IMR-90 (cell line): ENCODE measurements around the gene PM20D1. TPM values are rescaled to one million over a fixed set of nuclear protein-coding genes. Genes with fewer than 3 reads are reported as not detected.
A peak's percentile ranks its signal among the peaks of the same experiment; 100 is the strongest.

Source experiments
- ATAC-seq: fragments of 200-7000 bp; cut with Tn5 transposase; 2 replicates; pipeline ENCODE4 v1.9.1; 2020; ENCODE audit warnings: low read depth, mild to moderate bottlenecking, moderate library complexity
- BruUV-seq: library from RNA; stranded (reverse); fragments of 400-500 nt; replicated peaks from 2 replicates; lab custom pipeline; 2021; lab: Mats Ljungman, UMichigan
- CTCF ChIA-PET: fragments of 300-600 bp; formaldehyde crosslinking; extraction: SDS; loops from one replicate; lab custom pipeline; 2021; ENCODE audit warnings: antibody characterized with exemption; lab: Yijun Ruan, JAX
- POLR2A ChIA-PET: fragments of 300-600 bp; sonication (Branson Sonifier 250); formaldehyde crosslinking; loops from one replicate; lab custom pipeline; 2022; ENCODE audit warnings: antibody characterized with exemption; ENCODE audit not compliant: unreplicated experiment; lab: Charles Lee
- DNase-seq: peaks from one replicate; pipeline ENCODE4 v3.0.0; 2013
- H2AFZ ChIP-seq: replicated peaks from 2 replicates; pipeline ENCODE3; 2013; ENCODE audit warnings: low read length, mild to moderate bottlenecking; ENCODE audit not compliant: poor library complexity
- H2AK5ac ChIP-seq: 2 replicates; pipeline ENCODE4 v1.6.1; 2013; ENCODE audit warnings: low read depth, low read length, inconsistent platforms
- H2AK9ac ChIP-seq: replicated peaks from 2 replicates; pipeline ENCODE3; 2013; ENCODE audit warnings: mild to moderate bottlenecking, low read depth, low read length, moderate library complexity; ENCODE audit not compliant: poor library complexity
- H2BK120ac ChIP-seq: 2 replicates; pipeline ENCODE4 v1.6.1; 2013; ENCODE audit warnings: low read depth, low read length, inconsistent platforms
- H2BK15ac ChIP-seq: 3 replicates; pipeline ENCODE4 v1.6.1; 2013; ENCODE audit warnings: low read depth, low read length, inconsistent platforms
- H2BK20ac ChIP-seq: 2 replicates; pipeline ENCODE4 v1.6.1; 2013; ENCODE audit warnings: low read depth, mild to moderate bottlenecking, inconsistent platforms, low read length, moderate library complexity
- H2BK5ac ChIP-seq: 2 replicates; pipeline ENCODE4 v1.6.1; 2013; ENCODE audit warnings: mild to moderate bottlenecking, low read depth, low read length, inconsistent platforms; ENCODE audit not compliant: poor library complexity, severe bottlenecking
- H3K14ac ChIP-seq: replicated peaks from 2 replicates; pipeline ENCODE4 v1.6.1; 2013; ENCODE audit warnings: low read depth, low read length, inconsistent platforms
- H3K18ac ChIP-seq: 2 replicates; pipeline ENCODE4 v1.6.1; 2013; ENCODE audit warnings: low read depth, low read length, control low read depth
- H3K23ac ChIP-seq: 2 replicates; pipeline ENCODE4 v1.6.1; 2013; ENCODE audit warnings: low read depth, low read length, inconsistent platforms
- H3K27ac ChIP-seq: 2 replicates; pipeline ENCODE4 v1.5.1; 2013; ENCODE audit warnings: mild to moderate bottlenecking, control low read depth, low read length; ENCODE audit not compliant: insufficient read depth
- H3K27me3 ChIP-seq: 2 replicates; pipeline ENCODE4 v1.6.1; 2013; ENCODE audit warnings: low read length; ENCODE audit not compliant: control insufficient read depth, insufficient read depth
- H3K36me3 ChIP-seq: 2 replicates; pipeline ENCODE4 v1.6.1; 2013; ENCODE audit warnings: low read length, mixed read lengths; ENCODE audit not compliant: control insufficient read depth, insufficient read depth
- H3K4ac ChIP-seq: 2 replicates; pipeline ENCODE4 v1.6.1; 2013; ENCODE audit warnings: low read depth, low read length, inconsistent platforms
- H3K4me1 ChIP-seq: 2 replicates; pipeline ENCODE4 v1.6.1; 2013; ENCODE audit warnings: low read length, mixed read lengths; ENCODE audit not compliant: control insufficient read depth, insufficient read depth
- H3K4me2 ChIP-seq: 2 replicates; pipeline ENCODE4 v1.6.1; 2013; ENCODE audit warnings: low read depth, mild to moderate bottlenecking, control low read depth, low read length, moderate library complexity
- H3K4me3 ChIP-seq: 2 replicates; pipeline ENCODE4 v1.5.1; 2013; ENCODE audit warnings: low read depth, mild to moderate bottlenecking, control low read depth, low read length, moderate library complexity; ENCODE audit not compliant: insufficient read depth
- H3K56ac ChIP-seq: 2 replicates; pipeline ENCODE4 v1.6.1; 2013; ENCODE audit warnings: low read length, inconsistent platforms; ENCODE audit not compliant: insufficient read depth; ENCODE audit errors: extremely low read depth
- H3K79me1 ChIP-seq, 2 experiments: 2 replicates each; pipeline ENCODE4 v1.6.1; 2013; ENCODE audit warnings: low read length in 2 of 2, inconsistent platforms in 1 of 2, low read depth in 1 of 2
- H3K9ac ChIP-seq: 2 replicates; pipeline ENCODE4 v1.6.1; 2013; ENCODE audit warnings: low read depth, low read length, control low read depth
- H3K9me1 ChIP-seq: 2 replicates; pipeline ENCODE4 v1.6.1; 2013; ENCODE audit warnings: low read length, inconsistent platforms; ENCODE audit not compliant: insufficient read depth
- H3K9me3 ChIP-seq: 2 replicates; pipeline ENCODE4 v1.6.1; 2013; ENCODE audit warnings: low read length; ENCODE audit not compliant: control insufficient read depth, insufficient read depth
- H4K20me1 ChIP-seq: 2 replicates; pipeline ENCODE4 v1.6.1; 2013; ENCODE audit warnings: low read length, inconsistent platforms; ENCODE audit not compliant: insufficient read depth
- H4K5ac ChIP-seq: 2 replicates; pipeline ENCODE4 v1.6.1; 2013; ENCODE audit warnings: mild to moderate bottlenecking, low read depth, low read length, control low read depth
- H4K8ac ChIP-seq, 2 experiments: 2 replicates each; pipeline ENCODE4 v1.6.1; 2013; ENCODE audit warnings: low read depth in 2 of 2, low read length in 2 of 2, control low read depth in 1 of 2, inconsistent platforms in 1 of 2
- H4K91ac ChIP-seq: 2 replicates; pipeline ENCODE4 v1.6.1; 2013; ENCODE audit warnings: low read depth, low read length, inconsistent platforms; ENCODE audit not compliant: insufficient read depth
- BHLHE40 ChIP-seq: fragments of 150-350 bp; IDR thresholded peaks from 2 replicates; pipeline ENCODE4 v1.6.1; 2016; ENCODE audit warnings: mild to moderate bottlenecking, low read depth, low read length
- CTCF ChIP-seq: conservative IDR thresholded peaks from 2 replicates; pipeline ENCODE4 v1.5.1; 2012; ENCODE audit warnings: mild to moderate bottlenecking, low read depth, low read length, improper control_type of control experiment
- WGBS, 2 experiments: methylation state at CpG; one replicate each; pipeline versions ENCODE4 v1.1.5 to v1.1.7; 2013; ENCODE audit warnings: missing lambda C conversion rate in 2 of 2; ENCODE audit not compliant: insufficient read length in 1 of 2; ENCODE audit errors: extremely low coverage in 2 of 2; 5-methylcytosine and 5-hydroxymethylcytosine counted together
- dilution Hi-C: fragments of 300-500 bp; cut with HindIII; formaldehyde crosslinking; loops from one replicate; pipeline ENCODE4 v1.14.3; 2018; ENCODE audit warnings: low sequenced_read_pairs; ENCODE audit not compliant: unreplicated experiment
- in situ Hi-C: fragments of 300-500 bp; cut with MboI; formaldehyde crosslinking; loops from 3 replicates; pipeline ENCODE4 v1.14.3; 2019; ENCODE audit warnings: low sequenced_read_pairs, inconsistent platforms, mixed read lengths
- intact Hi-C: fragments of 100-400 bp; cut with micrococcal nuclease; formaldehyde crosslinking; loops from 2 replicates; pipeline ENCODE4 v1.10.0; 2022
- polyA plus RNA-seq, 3 experiments: library from polyadenylated mRNA; depleted of rRNA; stranded (reverse); fragments of >200 nt; gene quantifications; 2 replicates each; pipeline ENCODE4 v1.2.3, GENCODE V29; 2012; ENCODE audit warnings: low replicate concordance in 1 of 3
- total RNA-seq: library from RNA; depleted of rRNA; stranded (reverse); fragments of >200 nt; gene quantifications from 2 replicates; pipeline ENCODE4 v1.2.3, GENCODE V29; 2012

PM20D1 gene
- total and polyA plus RNA-seq, 2 of the 4 experiments (the other 2 are of a cell fraction), result not detected

GRCh38 chr1:205810448-205811157 is 39.3 kb downstream of the PM20D1 start:
- ChIA-PET POLR2A (no interaction called here), CTCF (interaction anchor here (0.9 to 1.4 kb wide), 5 partner anchors 15 to 167 kb away, joined by 3 to 6 read pairs (median 5); no protein-coding TSS in a partner anchor)
- BruUV-seq, result no TSS peak
- H3K56ac ChIP-seq, result no peak overlapping the region
- H4K8ac ChIP-seq, result no peak overlapping the region
- dilution Hi-C loops, result no loop called here
- H3K27me3 ChIP-seq, result no peaks in the 10 kb centered on the region
- intact Hi-C loops, result loop anchor here (5.0 kb wide), 1 partner anchor 82 kb away; no protein-coding TSS in a partner anchor
- H3K27ac ChIP-seq, result no peak overlapping the region
- no peak overlapping the region for H2BK120ac ChIP-seq
- TF ChIP-seq BHLHE40 (no peak), CTCF (0 out of 2 replicates have a peak, but pooled peaks have one; percentile 22)
- peaks cover 30 to 56% of the 10 kb centered on the region in 2 experiments for H3K79me1 ChIP-seq
- in situ Hi-C loops, result no loop called here
- no peak overlapping the region for H4K5ac ChIP-seq
- H3K14ac ChIP-seq, result no peak overlapping the region
- no peak overlapping the region for H3K4me2 ChIP-seq
- H2AK5ac ChIP-seq, result no peak overlapping the region
- DNase-seq, result no peak
- H4K20me1 ChIP-seq, result no peaks in the 10 kb centered on the region
- no peak overlapping the region for H3K9ac ChIP-seq
- no peak overlapping the region for H3K18ac ChIP-seq
- no peak overlapping the region for H3K23ac ChIP-seq
- H2BK5ac ChIP-seq, result no peak overlapping the region
- H3K4me1 ChIP-seq, result peaks cover 6% of the 10 kb centered on the region; the same call in 1 of the 2 replicates
- no peaks in the 10 kb centered on the region for H3K9me3 ChIP-seq
- ATAC-seq, result no peak
- H3K4ac ChIP-seq, result no peak overlapping the region
- H4K91ac ChIP-seq, result no peak overlapping the region
- no peak overlapping the region for H3K4me3 ChIP-seq
- H3K36me3 ChIP-seq, result peaks cover 20% of the 10 kb centered on the region
- H2BK20ac ChIP-seq, result no peak overlapping the region
- H2BK15ac ChIP-seq, result no peak overlapping the region
- no peak overlapping the region for H2AK9ac ChIP-seq
- H2AFZ ChIP-seq, result no peak overlapping the region
- 89% methylated on average over 3 of the region's 12 CpGs; no CpG with 5 or more reads in 1 of the 2 experiments for WGBS, 2 experiments
- peaks cover 13% of the 10 kb centered on the region; the same call in 1 of the 2 replicates for H3K9me1 ChIP-seq
